B cell (primary cell): Measurements from ENCODE around the gene KCND3.

ENCODE experiments used
- CTCF ChIP-seq: fragments of 200-600 bp; IDR thresholded peaks from one replicate; pipeline ENCODE4 v1.8.0; 2022; ENCODE audit warnings: antibody characterized with exemption, mild to moderate bottlenecking
- EZH2 ChIP-seq: IDR thresholded peaks from 2 replicates; pipeline ENCODE4 v1.6.1; 2012; ENCODE audit warnings: borderline replicate concordance, low read depth, mild to moderate bottlenecking, moderate library complexity, low read length; ENCODE audit not compliant: insufficient read depth, poor library complexity, severe bottlenecking

GRCh38 chr1:111846842-111847241 lies 142.6 kb downstream of the KCND3 start:
- no peak for TF ChIP-seq CTCF
- no peak for TF ChIP-seq EZH2
